GM20000 (cell line): ENCODE results near the gene RAMP3.

ENCODE experiments used
- DNase-seq: peaks from one replicate; pipeline ENCODE4 v3.0.0; 2012; ENCODE audit warnings: low spot score
- CTCF ChIP-seq: IDR thresholded peaks from 2 replicates; pipeline ENCODE4 v1.5.1; 2012; ENCODE audit warnings: mild to moderate bottlenecking, control low read depth; ENCODE audit errors: extremely low read depth, missing control alignments

Gene RAMP3

GRCh38 chr7:45181286-45181960 is 23.8 kb downstream of the RAMP3 start:
- DNase-seq, result no peak
- no peak for TF ChIP-seq CTCF

- DNase-seq, result no peak
- TF ChIP-seq CTCF, result no peak
Observed at GRCh38 chr7:45181991-45182855, 24.6 kb downstream of the RAMP3 start.

- DNase-seq, result no peak
- no peak for TF ChIP-seq CTCF
Observed at GRCh38 chr7:45182856-45183710, 25.5 kb downstream of the RAMP3 start.

GRCh38 chr7:45183711-45184210 is 26.2 kb downstream of the RAMP3 start:
- no peak for DNase-seq
- no peak for TF ChIP-seq CTCF

GRCh38 chr7:45184326-45185027 is 26.9 kb downstream of the RAMP3 start:
- TF ChIP-seq CTCF, result no peak
- no peak for DNase-seq

- DNase-seq, result no peak
- no peak for TF ChIP-seq CTCF
Observed at GRCh38 chr7:45185028-45185863, 27.7 kb downstream of the RAMP3 start.
